ENCODE data around the gene TCF7L2.
A peak's percentile ranks its signal among the peaks of the same experiment; 100 is the strongest.
"Not testable (repeated sequence)": the region's sequence is repeated elsewhere in the genome, so short reads cannot be mapped to it uniquely, and the experiment has no call there.

Gene TCF7L2

GRCh38 chr10:113104047-113104446, 154.0 kb downstream of the TCF7L2 start:
- TF ChIP-seq, protein P1, sequence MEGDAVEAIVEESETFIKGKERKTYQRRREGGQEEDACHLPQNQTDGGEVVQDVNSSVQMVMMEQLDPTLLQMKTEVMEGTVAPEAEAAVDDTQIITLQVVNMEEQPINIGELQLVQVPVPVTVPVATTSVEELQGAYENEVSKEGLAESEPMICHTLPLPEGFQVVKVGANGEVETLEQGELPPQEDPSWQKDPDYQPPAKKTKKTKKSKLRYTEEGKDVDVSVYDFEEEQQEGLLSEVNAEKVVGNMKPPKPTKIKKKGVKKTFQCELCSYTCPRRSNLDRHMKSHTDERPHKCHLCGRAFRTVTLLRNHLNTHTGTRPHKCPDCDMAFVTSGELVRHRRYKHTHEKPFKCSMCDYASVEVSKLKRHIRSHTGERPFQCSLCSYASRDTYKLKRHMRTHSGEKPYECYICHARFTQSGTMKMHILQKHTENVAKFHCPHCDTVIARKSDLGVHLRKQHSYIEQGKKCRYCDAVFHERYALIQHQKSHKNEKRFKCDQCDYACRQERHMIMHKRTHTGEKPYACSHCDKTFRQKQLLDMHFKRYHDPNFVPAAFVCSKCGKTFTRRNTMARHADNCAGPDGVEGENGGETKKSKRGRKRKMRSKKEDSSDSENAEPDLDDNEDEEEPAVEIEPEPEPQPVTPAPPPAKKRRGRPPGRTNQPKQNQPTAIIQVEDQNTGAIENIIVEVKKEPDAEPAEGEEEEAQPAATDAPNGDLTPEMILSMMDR (IDR thresholded peaks at IDR 0.05; ENCODE audit: borderline replicate concordance, control extremely low read depth, extremely low read depth, insufficient read depth, missing control alignments), result no peak

DNA sequence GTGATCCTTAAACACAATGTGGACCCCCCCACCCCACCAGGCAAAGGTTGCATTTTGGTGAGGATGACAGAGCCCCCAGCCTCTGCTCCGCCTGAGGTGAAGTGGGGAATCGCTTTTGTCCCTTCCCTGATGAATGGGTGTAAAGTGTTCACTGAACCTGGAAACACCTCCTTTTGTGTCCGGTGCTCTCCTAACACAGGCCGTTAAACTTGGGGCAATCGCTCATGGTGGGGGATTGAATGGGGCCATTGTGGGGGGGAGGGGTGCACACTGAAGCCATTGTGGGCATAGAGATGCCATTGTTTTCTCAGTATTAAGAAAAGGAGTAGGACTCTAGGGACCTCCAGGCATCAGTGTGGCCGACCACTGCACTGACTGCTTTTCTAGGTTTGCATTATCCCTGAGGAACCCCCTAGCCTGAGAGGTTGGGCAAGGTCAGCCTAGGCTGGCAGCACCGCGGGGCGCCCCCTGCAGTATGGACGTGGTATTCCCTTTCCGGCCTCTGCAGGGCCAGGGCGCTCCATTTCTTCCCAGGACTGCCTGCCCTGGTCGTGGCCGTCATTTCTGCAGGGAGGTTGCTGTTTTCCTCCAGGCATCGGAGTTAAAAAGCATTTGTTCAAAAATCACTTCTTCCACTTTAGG, 158.3 kb downstream of the TCF7L2 start:
- in situ Hi-C loops (cut with MboI; ENCODE audit: low sequenced_read_pairs, unreplicated experiment), result no loop called here
- TF ChIP-seq, protein P1 (IDR thresholded peaks at IDR 0.05; ENCODE audit: borderline replicate concordance, control extremely low read depth, extremely low read depth, insufficient read depth, missing control alignments), result peak; percentile 56
- peak; percentile 26 for DNase-seq (ENCODE audit: low spot score)

More at GRCh38 chr10:113104047-113104446, 154.0 kb downstream of the TCF7L2 start:
- in situ Hi-C loops (cut with MboI; ENCODE audit: low sequenced_read_pairs, unreplicated experiment), result no loop called here
- no peak for DNase-seq (ENCODE audit: low spot score)

DNA sequence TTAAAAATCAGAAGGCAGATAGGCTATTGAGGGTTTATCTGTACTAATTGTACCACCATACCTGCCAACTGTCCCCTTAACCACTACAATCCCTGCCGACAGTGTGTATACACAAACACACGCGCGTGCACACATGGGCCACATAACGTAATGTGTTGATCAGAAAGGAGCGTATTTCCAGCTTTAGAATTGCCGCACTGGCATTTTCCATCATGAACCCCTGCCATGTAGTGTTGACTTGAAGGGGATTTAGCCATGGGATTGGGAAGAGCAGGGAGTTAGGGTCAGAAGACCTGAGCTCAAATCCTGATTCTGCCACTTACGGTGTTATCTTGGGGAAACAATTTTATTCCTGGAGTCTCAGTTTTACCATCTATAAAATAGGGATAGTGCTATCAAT, 158.9 kb downstream of the TCF7L2 start:
- in situ Hi-C loops (cut with MboI; ENCODE audit: low sequenced_read_pairs, unreplicated experiment), result no loop called here
- DNase-seq (ENCODE audit: low spot score), result no peak
- TF ChIP-seq, protein P1 (IDR thresholded peaks at IDR 0.05; ENCODE audit: borderline replicate concordance, control extremely low read depth, extremely low read depth, insufficient read depth, missing control alignments), result no peak

GRCh38 chr10:113109482-113109881, 159.4 kb downstream of the TCF7L2 start:
- in situ Hi-C loops (cut with MboI; ENCODE audit: low sequenced_read_pairs, unreplicated experiment); DNase-seq (ENCODE audit: low spot score): not testable (repeated sequence)

GRCh38 chr10:113111260-113111659, 161.2 kb downstream of the TCF7L2 start:
- in situ Hi-C loops (cut with MboI; ENCODE audit: low sequenced_read_pairs, unreplicated experiment), result no loop called here
- no peak for DNase-seq (ENCODE audit: low spot score)
- TF ChIP-seq, protein P1 (IDR thresholded peaks at IDR 0.05; ENCODE audit: borderline replicate concordance, control extremely low read depth, extremely low read depth, insufficient read depth, missing control alignments), result no peak

DNA sequence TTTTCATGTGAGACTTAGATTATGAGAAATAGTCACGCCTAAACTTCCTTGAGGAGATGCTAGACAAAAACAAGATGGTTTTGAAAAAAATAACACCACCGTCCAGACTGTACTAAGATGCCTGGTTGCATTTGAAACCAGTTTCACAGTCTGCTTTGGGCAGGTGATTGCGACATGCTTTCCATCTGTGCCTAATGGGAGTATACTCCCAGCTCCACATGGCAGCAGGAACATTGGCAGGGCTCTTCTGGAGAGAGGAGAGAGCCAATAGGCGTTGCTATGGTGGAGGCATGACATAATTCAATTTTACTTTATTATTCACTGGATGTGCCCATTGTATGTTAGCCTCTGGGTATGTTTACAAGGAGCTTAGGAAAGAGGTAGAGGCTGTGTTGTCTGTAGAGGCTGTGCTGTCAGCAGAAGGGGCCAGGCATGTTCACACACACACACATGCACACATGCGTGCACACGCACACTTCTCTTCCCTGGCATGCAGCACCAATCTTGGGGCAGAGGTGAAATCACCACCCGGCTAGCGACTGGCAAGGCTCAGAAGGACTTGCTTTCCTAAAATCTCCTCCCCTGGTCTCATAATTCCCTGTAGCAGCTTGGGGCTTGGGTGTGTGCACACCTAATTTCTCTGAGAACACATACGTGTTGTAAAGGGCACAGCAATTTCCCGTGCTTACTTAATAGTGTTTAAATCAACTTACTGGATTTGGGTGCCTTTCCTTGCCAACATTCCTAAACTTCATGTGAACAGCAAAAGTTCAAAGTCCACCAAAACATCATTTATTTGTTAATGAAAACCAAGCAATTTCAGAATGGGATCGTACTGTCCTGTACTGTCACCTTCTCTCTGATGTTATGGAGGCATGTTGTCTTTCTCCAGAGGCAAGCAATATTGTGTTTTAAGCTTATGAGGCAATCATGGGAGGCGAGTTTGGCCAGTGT, 162.1 kb downstream of the TCF7L2 start:
- TF ChIP-seq, protein P1 (IDR thresholded peaks at IDR 0.05; ENCODE audit: borderline replicate concordance, control extremely low read depth, extremely low read depth, insufficient read depth, missing control alignments), result no peak
- in situ Hi-C loops (cut with MboI; ENCODE audit: low sequenced_read_pairs, unreplicated experiment), result no loop called here
- DNase-seq (ENCODE audit: low spot score), result no peak

DNA sequence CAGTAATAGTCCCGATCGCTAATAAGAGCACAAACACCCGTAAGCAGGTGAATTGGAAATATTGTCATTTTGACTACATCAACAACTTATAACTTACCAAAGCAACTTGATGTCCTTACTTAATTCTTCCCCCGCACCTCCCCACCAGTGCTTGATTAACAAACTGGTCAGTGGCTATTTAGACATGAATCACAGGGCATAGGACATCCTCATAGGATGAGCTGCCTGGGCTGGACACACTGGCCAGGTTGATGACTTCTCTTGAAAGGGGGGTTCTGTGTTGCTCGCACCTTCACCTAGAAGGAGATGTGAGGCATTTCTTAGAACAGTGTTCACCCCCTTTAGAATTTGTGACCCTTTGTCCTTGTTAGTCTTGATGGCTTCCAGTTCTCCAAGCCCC, 163.2 kb downstream of the TCF7L2 start:
- DNase-seq (ENCODE audit: low spot score), result no peak
- in situ Hi-C loops (cut with MboI; ENCODE audit: low sequenced_read_pairs, unreplicated experiment), result no loop called here
- TF ChIP-seq, protein P1 (IDR thresholded peaks at IDR 0.05; ENCODE audit: borderline replicate concordance, control extremely low read depth, extremely low read depth, insufficient read depth, missing control alignments), result no peak

Measured in GM13976 (cell line).